Mesendoderm (in vitro differentiated cells): ENCODE measurements around the gene OPCML.

Experiments used
- DNase-seq: peaks from one replicate; pipeline ENCODE4 v3.0.0; 2013
- H2AK5ac ChIP-seq: 2 replicates; pipeline ENCODE4 v1.6.1; 2013; ENCODE audit warnings: low read length, inconsistent platforms
- H2BK120ac ChIP-seq: 2 replicates; pipeline ENCODE4 v1.6.1; 2013; ENCODE audit warnings: low read depth, mild to moderate bottlenecking, low read length, moderate library complexity, mixed read lengths
- H2BK15ac ChIP-seq: replicated peaks from 2 replicates; pipeline ENCODE4 v1.6.1; 2013; ENCODE audit warnings: low read depth, mild to moderate bottlenecking, moderate library complexity
- H2BK5ac ChIP-seq: 2 replicates; pipeline ENCODE4 v1.6.1; 2013; ENCODE audit warnings: low read length, inconsistent platforms
- H3K18ac ChIP-seq: 2 replicates; pipeline ENCODE4 v1.6.1; 2013; ENCODE audit warnings: mild to moderate bottlenecking, low read length, mixed read lengths
- H3K23ac ChIP-seq: one replicate; pipeline ENCODE4 v1.6.1; 2013; ENCODE audit warnings: low read length
- H3K27ac ChIP-seq: 2 replicates; pipeline ENCODE4 v1.5.1; 2013; ENCODE audit warnings: low read depth, mild to moderate bottlenecking, inconsistent platforms, low read length, moderate library complexity
- H3K27me3 ChIP-seq: 2 replicates; pipeline ENCODE4 v1.6.1; 2013; ENCODE audit warnings: low read length, control low read depth, mild to moderate bottlenecking, inconsistent platforms; ENCODE audit not compliant: insufficient read depth, poor library complexity
- H3K36me3 ChIP-seq: 2 replicates; pipeline ENCODE4 v1.6.1; 2013; ENCODE audit warnings: low read length, inconsistent platforms; ENCODE audit not compliant: control insufficient read depth, insufficient read depth
- H3K4ac ChIP-seq: one replicate; pipeline ENCODE4 v1.6.1; 2013; ENCODE audit warnings: low read depth, mild to moderate bottlenecking, low read length, moderate library complexity
- H3K4me1 ChIP-seq: 2 replicates; pipeline ENCODE4 v1.6.1; 2013; ENCODE audit warnings: low read depth, low read length, inconsistent platforms; ENCODE audit not compliant: control insufficient read depth
- H3K4me2 ChIP-seq: 2 replicates; pipeline ENCODE4 v1.6.1; 2013; ENCODE audit warnings: low read length
- H3K4me3 ChIP-seq: 2 replicates; pipeline ENCODE4 v1.5.1; 2013; ENCODE audit warnings: mild to moderate bottlenecking, low read length
- H3K56ac ChIP-seq: one replicate; pipeline ENCODE4 v1.6.1; 2013; ENCODE audit warnings: low read length
- H3K79me1 ChIP-seq: 2 replicates; pipeline ENCODE4 v1.6.1; 2013; ENCODE audit warnings: low read length, inconsistent platforms
- H3K79me2 ChIP-seq: 2 replicates; pipeline ENCODE4 v1.6.1; 2013; ENCODE audit warnings: mild to moderate bottlenecking, low read length; ENCODE audit not compliant: control insufficient read depth, insufficient read depth
- H3K9ac ChIP-seq: 2 replicates; pipeline ENCODE4 v1.6.1; 2013; ENCODE audit warnings: low read length, inconsistent platforms
- H4K5ac ChIP-seq: one replicate; pipeline ENCODE4 v1.6.1; 2013; ENCODE audit warnings: low read length
- H4K8ac ChIP-seq: one replicate; pipeline ENCODE4 v1.6.1; 2013; ENCODE audit warnings: low read depth, mild to moderate bottlenecking, control low read depth, low read length, moderate library complexity
- WGBS: extraction: QIAGEN DNeasy Blood & Tissue Kit; methylation state at CpG from one replicate; pipeline ENCODE4 v1.1.7; 2013; ENCODE audit warnings: low lambda C conversion rate, missing lambda C conversion rate; ENCODE audit not compliant: insufficient coverage; ENCODE audit errors: extremely low coverage; 5-methylcytosine and 5-hydroxymethylcytosine counted together

OPCML gene

GRCh38 chr11:133277886-133278285, 254.4 kb downstream of the OPCML start:
- Histone ChIP-seq H2BK120ac (no peak overlapping the region), H3K27ac (no peak overlapping the region), H2AK5ac (no peak overlapping the region), H3K27me3 (no peaks in the 10 kb centered on the region), H4K5ac (no peak overlapping the region), H4K8ac (no peak overlapping the region), H3K23ac (no peak overlapping the region), H3K4me3 (no peak overlapping the region), H2BK5ac (no peak overlapping the region), H3K36me3 (no peaks in the 10 kb centered on the region), H3K9ac (no peak overlapping the region), H3K79me1 (no peaks in the 10 kb centered on the region), H2BK15ac (no peak overlapping the region), H3K79me2 (no peaks in the 10 kb centered on the region), H3K4ac (no peak overlapping the region), H3K4me1 (peaks cover 4% of the 10 kb centered on the region), H3K18ac (no peak overlapping the region), H3K4me2 (no peak overlapping the region), H3K56ac (no peak overlapping the region)
- no CpG with 5 or more reads among the region's 5 CpGs for WGBS
- no peak for DNase-seq

- H3K9ac ChIP-seq: no peak overlapping the region
- no peak overlapping the region for H3K23ac ChIP-seq
- H3K56ac ChIP-seq: no peak overlapping the region
- no peak overlapping the region for H2AK5ac ChIP-seq
- no peaks in the 10 kb centered on the region for H3K79me2 ChIP-seq
- H3K36me3 ChIP-seq: no peaks in the 10 kb centered on the region
- H3K4me3 ChIP-seq: no peak overlapping the region
- no peak overlapping the region for H2BK15ac ChIP-seq
- H3K79me1 ChIP-seq: no peaks in the 10 kb centered on the region
- no CpG with 5 or more reads among the region's 6 CpGs for WGBS
- H3K4me2 ChIP-seq: no peak overlapping the region
- H3K4ac ChIP-seq: no peak overlapping the region
- no peak overlapping the region for H2BK120ac ChIP-seq
- no peak overlapping the region for H3K27ac ChIP-seq
- no peaks in the 10 kb centered on the region for H3K27me3 ChIP-seq
- H3K18ac ChIP-seq: no peak overlapping the region
- H3K4me1 ChIP-seq: no peaks in the 10 kb centered on the region
- H4K8ac ChIP-seq: no peak overlapping the region
- no peak overlapping the region for H4K5ac ChIP-seq
- DNase-seq: no peak
- no peak overlapping the region for H2BK5ac ChIP-seq
Observed at GRCh38 chr11:133271871-133272776, 260.2 kb downstream of the OPCML start.

- Histone ChIP-seq H3K27me3 (no peaks in the 10 kb centered on the region), H2BK15ac (no peak overlapping the region), H3K4me1 (no peaks in the 10 kb centered on the region), H4K5ac (no peak overlapping the region), H2BK120ac (no peak overlapping the region), H3K27ac (no peak overlapping the region), H3K4ac (no peak overlapping the region), H3K79me2 (no peaks in the 10 kb centered on the region), H2BK5ac (no peak overlapping the region), H2AK5ac (no peak overlapping the region), H3K4me3 (no peak overlapping the region), H3K4me2 (no peak overlapping the region), H3K23ac (no peak overlapping the region), H3K18ac (no peak overlapping the region), H3K9ac (no peak overlapping the region), H3K36me3 (no peaks in the 10 kb centered on the region), H4K8ac (no peak overlapping the region), H3K56ac (no peak overlapping the region), H3K79me1 (no peaks in the 10 kb centered on the region)
- no peak for DNase-seq
Observed at GRCh38 chr11:133271206-133271605, 261.1 kb downstream of the OPCML start.

GRCh38 chr11:133269267-133269666, 263.0 kb downstream of the OPCML start:
- Histone ChIP-seq H2BK5ac (no peak overlapping the region), H3K27me3 (no peaks in the 10 kb centered on the region), H3K4me1 (no peaks in the 10 kb centered on the region), H4K5ac (no peak overlapping the region), H3K36me3 (no peaks in the 10 kb centered on the region), H4K8ac (no peak overlapping the region), H3K4me2 (no peak overlapping the region), H3K9ac (no peak overlapping the region), H3K4me3 (no peak overlapping the region), H3K4ac (no peak overlapping the region), H2BK120ac (no peak overlapping the region), H2BK15ac (no peak overlapping the region), H3K79me2 (no peaks in the 10 kb centered on the region), H2AK5ac (no peak overlapping the region), H3K56ac (no peak overlapping the region), H3K79me1 (no peaks in the 10 kb centered on the region), H3K27ac (no peak overlapping the region), H3K23ac (no peak overlapping the region), H3K18ac (no peak overlapping the region)
- no peak for DNase-seq
- WGBS: no CpG with 5 or more reads among the region's 2 CpGs

- Histone ChIP-seq H3K23ac (no peak overlapping the region), H3K9ac (no peak overlapping the region), H3K4me3 (no peak overlapping the region), H3K4ac (no peak overlapping the region), H3K27me3 (no peaks in the 10 kb centered on the region), H2AK5ac (no peak overlapping the region), H3K27ac (no peak overlapping the region), H3K36me3 (no peaks in the 10 kb centered on the region), H2BK15ac (no peak overlapping the region), H2BK5ac (no peak overlapping the region), H3K79me1 (no peaks in the 10 kb centered on the region), H4K5ac (no peak overlapping the region), H3K56ac (no peak overlapping the region), H3K79me2 (no peaks in the 10 kb centered on the region), H3K18ac (no peak overlapping the region), H2BK120ac (no peak overlapping the region), H3K4me1 (no peaks in the 10 kb centered on the region), H4K8ac (no peak overlapping the region), H3K4me2 (no peak overlapping the region)
- no peak for DNase-seq
- no CpG with 5 or more reads among the region's 6 CpGs for WGBS
Observed at GRCh38 chr11:133266986-133267385, 265.3 kb downstream of the OPCML start.

GRCh38 chr11:133265530-133266035, 266.7 kb downstream of the OPCML start:
- no peak overlapping the region for H4K5ac ChIP-seq
- no peak overlapping the region for H3K4me3 ChIP-seq
- H3K18ac ChIP-seq: no peak overlapping the region
- H2AK5ac ChIP-seq: no peak overlapping the region
- H3K36me3 ChIP-seq: no peaks in the 10 kb centered on the region
- H2BK120ac ChIP-seq: no peak overlapping the region
- H3K79me1 ChIP-seq: no peaks in the 10 kb centered on the region
- H3K27ac ChIP-seq: no peak overlapping the region
- no CpG with 5 or more reads among the region's 11 CpGs for WGBS
- DNase-seq: no peak
- H3K56ac ChIP-seq: no peak overlapping the region
- no peak overlapping the region for H3K4me2 ChIP-seq
- H3K79me2 ChIP-seq: no peaks in the 10 kb centered on the region
- no peak overlapping the region for H2BK15ac ChIP-seq
- H4K8ac ChIP-seq: no peak overlapping the region
- H3K23ac ChIP-seq: no peak overlapping the region
- no peak overlapping the region for H2BK5ac ChIP-seq
- H3K27me3 ChIP-seq: no peaks in the 10 kb centered on the region
- H3K4ac ChIP-seq: no peak overlapping the region
- no peaks in the 10 kb centered on the region for H3K4me1 ChIP-seq
- H3K9ac ChIP-seq: no peak overlapping the region
